SK-N-SH (cell line): ENCODE measurements around the gene SCRN2. TPM values are rescaled to one million over a fixed set of nuclear protein-coding genes. Genes with fewer than 3 reads are reported as not detected.

Experiments
- CTCF ChIA-PET: fragments of 300-600, 350-600 bp; formaldehyde crosslinking; extraction: SDS; loops from one replicate; lab custom pipeline; 2021; lab: Yijun Ruan, JAX
- POLR2A ChIA-PET: fragments of 350-600 bp; sonication (Branson Sonifier 250); formaldehyde crosslinking; extraction: SDS; loops from one replicate; lab custom pipeline; 2020; ENCODE audit warnings: antibody characterized with exemption, inconsistent platforms; lab: Yijun Ruan, JAX
- DNase-seq: peaks from one replicate; pipeline ENCODE4 v3.0.0; 2012
- H2AFZ ChIP-seq: fragments of 200-600 bp; sonication (generic); 2 replicates; pipeline ENCODE4 v1.8.1; 2016; ENCODE audit warnings: antibody characterized with exemption, mild to moderate bottlenecking, low read depth
- H3F3A ChIP-seq: fragments of 200-600 bp; sonication (generic); replicated peaks from 2 replicates; pipeline ENCODE3; 2016; ENCODE audit warnings: antibody characterized with exemption, mild to moderate bottlenecking; ENCODE audit not compliant: insufficient read depth
- H3K27ac ChIP-seq, 2 experiments: fragments of 200-500 bp in 1 of 2; fragments of 200-600 bp in 1 of 2; sonication (Bioruptor generic) in 1 of 2; sonication (generic), shearing (Covaris generic) in 1 of 2; 2 replicates each; pipeline versions ENCODE4 v1.5.1 to v1.6.1; 2014 to 2016; ENCODE audit warnings: low read depth in 2 of 2, inconsistent platforms in 1 of 2, low read length in 1 of 2, mild to moderate bottlenecking in 1 of 2, mixed read lengths in 1 of 2
- H3K27me3 ChIP-seq: fragments of 200-600 bp; sonication (generic), shearing (Covaris generic); 2 replicates; pipeline ENCODE4 v1.6.1; 2016; ENCODE audit warnings: mixed run types; ENCODE audit not compliant: insufficient read depth
- H3K36me3 ChIP-seq, 2 experiments: fragments of 200-500 bp in 1 of 2; fragments of 200-600 bp in 1 of 2; sonication (Bioruptor generic) in 1 of 2; sonication (generic) in 1 of 2; replicated peaks in 1 of 2; 2 replicates each; pipeline versions ENCODE3 to v1.5.1; 2014 to 2016; ENCODE audit warnings: low read length in 1 of 2, mild to moderate bottlenecking in 1 of 2; ENCODE audit not compliant: insufficient read depth in 2 of 2, control insufficient read depth in 1 of 2
- H3K4me1 ChIP-seq, 2 experiments: fragments of 200-500 bp in 1 of 2; fragments of 200-600 bp in 1 of 2; sonication (Bioruptor generic) in 1 of 2; sonication (generic), shearing (Covaris generic) in 1 of 2; 2 replicates each; pipeline versions ENCODE4 v1.5.1 to v1.6.1; 2014 to 2016; ENCODE audit warnings: low read depth in 1 of 2, low read length in 1 of 2, mixed run types in 1 of 2; ENCODE audit not compliant: insufficient read depth in 2 of 2, control insufficient read depth in 1 of 2
- H3K4me2 ChIP-seq: fragments of 200-600 bp; sonication (generic), shearing (Covaris generic); 2 replicates; pipeline ENCODE4 v1.6.1; 2017; ENCODE audit warnings: mixed run types
- H3K4me3 ChIP-seq, 2 experiments: fragments of 200-500 bp in 1 of 2; fragments of 200-600 bp in 1 of 2; sonication (Bioruptor generic) in 1 of 2; sonication (generic), shearing (Covaris generic) in 1 of 2; 2 replicates each; pipeline versions ENCODE4 v1.5.1 to v1.8.1; 2014 to 2016; ENCODE audit warnings: low read depth in 2 of 2, inconsistent platforms in 1 of 2, low read length in 1 of 2, mild to moderate bottlenecking in 1 of 2, mixed read lengths in 1 of 2, moderate library complexity in 1 of 2
- H3K79me2 ChIP-seq: fragments of 200-600 bp; sonication (generic); 2 replicates; pipeline ENCODE4 v1.8.1; 2017; ENCODE audit warnings: mild to moderate bottlenecking; ENCODE audit not compliant: insufficient read depth
- H3K9ac ChIP-seq: fragments of 200-600 bp; sonication (generic); 2 replicates; pipeline ENCODE4 v1.6.1; 2017; ENCODE audit warnings: mixed run types
- H3K9me2 ChIP-seq: fragments of 200-600 bp; sonication (generic); 2 replicates; pipeline ENCODE4 v1.6.1; 2017; ENCODE audit warnings: mixed run types
- H3K9me3 ChIP-seq: fragments of 200-600 bp; sonication (generic); 2 replicates; pipeline ENCODE4 v1.6.1; 2017; ENCODE audit warnings: mixed run types, mild to moderate bottlenecking, moderate library complexity
- H4K20me1 ChIP-seq: fragments of 200-600 bp; sonication (generic); 2 replicates; pipeline ENCODE4 v1.6.1; 2017; ENCODE audit warnings: mild to moderate bottlenecking, mixed run types; ENCODE audit not compliant: insufficient read depth
- CTCF ChIP-seq: fragments of 200-600 bp; sonication (generic); IDR thresholded peaks from 2 replicates; pipeline ENCODE4 v1.6.1; 2017; ENCODE audit warnings: antibody characterized with exemption, mild to moderate bottlenecking, moderate library complexity
- EP300 ChIP-seq, 2 experiments: IDR thresholded peaks; 2 replicates each; pipeline versions ENCODE4 v1.4.0 to v1.6.1; 2012; ENCODE audit warnings: borderline replicate concordance in 1 of 2, low read depth in 1 of 2, low read length in 1 of 2
- EZH2phosphoT487 ChIP-seq: fragments of 200-600 bp; sonication (generic); IDR thresholded peaks from 2 replicates; pipeline ENCODE4 v1.6.1; 2017; ENCODE audit warnings: low read depth, mixed run types, mild to moderate bottlenecking, antibody characterized with exemption, moderate library complexity, borderline replicate concordance
- FOXJ3 ChIP-seq: sonication (generic); formaldehyde crosslinking; IDR thresholded peaks from 2 replicates; pipeline ENCODE4 v1.5.1; 2020; ENCODE audit warnings: mild to moderate bottlenecking, missing genetic modification reagents
- FOXM1 ChIP-seq: IDR thresholded peaks from 2 replicates; pipeline ENCODE4 v1.4.0; 2012; ENCODE audit warnings: low read depth, mild to moderate bottlenecking
- JUND ChIP-seq: IDR thresholded peaks from 2 replicates; pipeline ENCODE4 v1.4.0; 2012
- MEF2A ChIP-seq: IDR thresholded peaks from 2 replicates; pipeline ENCODE4 v1.4.0; 2012; ENCODE audit warnings: low read depth, borderline replicate concordance
- RAD21 ChIP-seq: IDR thresholded peaks from 2 replicates; pipeline ENCODE4 v1.6.1; 2012; ENCODE audit warnings: mild to moderate bottlenecking, low read length
- RCOR1 ChIP-seq: fragments of 150-350 bp; IDR thresholded peaks from 2 replicates; pipeline ENCODE4 v1.6.1; 2017; ENCODE audit warnings: antibody characterized with exemption, low read length
- RFX5 ChIP-seq: IDR thresholded peaks from 2 replicates; pipeline ENCODE4 v1.6.1; 2012; ENCODE audit warnings: mild to moderate bottlenecking, improper control_type of control experiment, low read length
- SMC3 ChIP-seq: IDR thresholded peaks from 2 replicates; pipeline ENCODE4 v1.6.1; 2012; ENCODE audit warnings: low read depth, low read length, improper control_type of control experiment
- YY1 ChIP-seq: IDR thresholded peaks from 2 replicates; pipeline ENCODE4 v1.4.0; 2012; ENCODE audit warnings: low read depth, mild to moderate bottlenecking
- WGBS: methylation state at CpG from one replicate; pipeline ENCODE4 v1.1.6; 2017; ENCODE audit warnings: low lambda C conversion rate; 5-methylcytosine and 5-hydroxymethylcytosine counted together
- polyA plus RNA-seq, 3 experiments: library from polyadenylated mRNA; depleted of rRNA; stranded (reverse); fragments of >200 nt; gene quantifications; 2 replicates each; pipeline ENCODE4 v1.2.3, GENCODE V29; 2012
- TF ChIP-seq, protein P1 (sequence below): IDR thresholded peaks from 2 replicates; pipeline ENCODE4; 2012
- TF ChIP-seq, protein P2 (sequence below): IDR thresholded peaks from 2 replicates; pipeline ENCODE4 v1.4.0; 2012; ENCODE audit warnings: low read depth

SCRN2 gene
- polyA plus RNA-seq, 1 of the 3 experiments (the other 2 are of a cell fraction): 139 TPM

GRCh38 chr17:47840001-47840741, 902 bp downstream of the SCRN2 start:
- WGBS: 48% methylated on average over 17 of the region's 17 CpGs
- Histone ChIP-seq H3K4me1 (peaks cover 8 to 30% of the 10 kb centered on the region in 2 experiments; a peak in 2 of 4 replicates), H3K4me2 (peak overlapping the region; percentile 100), H3K9ac (peak overlapping the region; percentile 69), H3K27me3 (peaks cover 2% of the 10 kb centered on the region; the same call in 1 of the 2 replicates), H2AFZ (peak overlapping the region; percentile 91), H3K27ac (peak overlapping the region in 1 of 2 experiments; percentile 89; a peak in 3 of 4 replicates), H4K20me1 (no peaks in the 10 kb centered on the region), H3F3A (no peaks in the 10 kb centered on the region), H3K9me3 (no peaks in the 10 kb centered on the region), H3K79me2 (peaks cover 15% of the 10 kb centered on the region; the same call in 1 of the 2 replicates), H3K9me2 (no peaks in the 10 kb centered on the region), H3K36me3 (peaks cover 0 to 38% of the 10 kb centered on the region in 2 experiments), H3K4me3 (peak overlapping the region; percentile 94 to 96)
- ChIA-PET POLR2A (interaction anchor here (0.7 to 3.2 kb wide), 5 partner anchors 9 to 101 kb away, joined by 3 to 26 read pairs (median 4); partner anchors contain the start of genes LRRC46, MRPL10, PNPO and SP2), CTCF (interaction anchor here (0.6 to 33.0 kb wide), 30 partner anchors 2 to 260 kb away, joined by 3 to 1447 read pairs (median 5); partner anchors contain the start of genes LRRC46, MRPL10, OSBPL7 and PNPO)
- TF ChIP-seq RAD21: no peak
- TF ChIP-seq JUND: no peak
- TF ChIP-seq, protein P1, sequence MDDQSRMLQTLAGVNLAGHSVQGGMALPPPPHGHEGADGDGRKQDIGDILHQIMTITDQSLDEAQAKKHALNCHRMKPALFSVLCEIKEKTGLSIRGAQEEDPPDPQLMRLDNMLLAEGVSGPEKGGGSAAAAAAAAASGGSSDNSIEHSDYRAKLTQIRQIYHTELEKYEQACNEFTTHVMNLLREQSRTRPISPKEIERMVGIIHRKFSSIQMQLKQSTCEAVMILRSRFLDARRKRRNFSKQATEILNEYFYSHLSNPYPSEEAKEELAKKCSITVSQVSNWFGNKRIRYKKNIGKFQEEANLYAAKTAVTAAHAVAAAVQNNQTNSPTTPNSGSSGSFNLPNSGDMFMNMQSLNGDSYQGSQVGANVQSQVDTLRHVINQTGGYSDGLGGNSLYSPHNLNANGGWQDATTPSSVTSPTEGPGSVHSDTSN: no peak
- no peak for TF ChIP-seq CTCF
- TF ChIP-seq, protein P2, sequence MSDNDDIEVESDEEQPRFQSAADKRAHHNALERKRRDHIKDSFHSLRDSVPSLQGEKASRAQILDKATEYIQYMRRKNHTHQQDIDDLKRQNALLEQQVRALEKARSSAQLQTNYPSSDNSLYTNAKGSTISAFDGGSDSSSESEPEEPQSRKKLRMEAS: no peak
- TF ChIP-seq EP300 (IDR thresholded peaks at IDR 0.05; ENCODE audit: borderline replicate concordance in 1 of 2, low read depth in 1 of 2, low read length in 1 of 2): no peak
- no peak for TF ChIP-seq EZH2phosphoT487
- TF ChIP-seq MEF2A: no peak
- no peak for TF ChIP-seq RCOR1
- no peak for TF ChIP-seq RFX5
- TF ChIP-seq FOXJ3 (CRISPR knock-in tag): no peak
- no peak for TF ChIP-seq SMC3
- TF ChIP-seq YY1: no peak
- TF ChIP-seq FOXM1: no peak
- DNase-seq: no peak
